Stimulated activated CD4-positive, alpha-beta T cell treated with anti-CD3 and anti-CD28 coated beads, Interleukin-15, amount 100 ng/mL, for 48 hours (primary cell): ENCODE data around the gene ZNF423.

ENCODE experiments used
- DNase-seq, 2 donors: peaks; one replicate each; pipeline ENCODE4 v3.0.0-alpha.2; 2020; ENCODE audit warnings: low read depth in 2 of 2

The ZNF423 gene

GRCh38 chr16:49849037-49849753 is 6.7 kb downstream of the ZNF423 start:
- no peak for DNase-seq

- no peak for DNase-seq
Measured at GRCh38 chr16:49848530-49848929, 7.4 kb downstream of the ZNF423 start.

- no peak for DNase-seq
Measured at GRCh38 chr16:49846800-49847199, 9.1 kb downstream of the ZNF423 start.

- no peak for DNase-seq
Measured at GRCh38 chr16:49844359-49844758, 11.6 kb downstream of the ZNF423 start.

- DNase-seq: no peak
Measured at GRCh38 chr16:49843758-49844157, 12.2 kb downstream of the ZNF423 start.

- no peak for DNase-seq
Measured at GRCh38 chr16:49842972-49843371, 12.9 kb downstream of the ZNF423 start.

- no peak for DNase-seq
Measured at GRCh38 chr16:49839017-49839825, 16.7 kb downstream of the ZNF423 start.

- DNase-seq: no peak
Measured at GRCh38 chr16:49838441-49839016, 17.4 kb downstream of the ZNF423 start.

- no peak for DNase-seq
Measured at GRCh38 chr16:49837688-49838410, 18.1 kb downstream of the ZNF423 start.

GRCh38 chr16:49836668-49837067 is 19.2 kb downstream of the ZNF423 start:
- no peak for DNase-seq

- no peak for DNase-seq
Measured at GRCh38 chr16:49836218-49836617, 19.7 kb downstream of the ZNF423 start.

GRCh38 chr16:49835161-49835777 is 20.6 kb downstream of the ZNF423 start:
- no peak for DNase-seq

- DNase-seq: no peak
Measured at GRCh38 chr16:49834531-49835151, 21.3 kb downstream of the ZNF423 start.

GRCh38 chr16:49833796-49834530 is 21.9 kb downstream of the ZNF423 start:
- DNase-seq: no peak

GRCh38 chr16:49833085-49833484 is 22.8 kb downstream of the ZNF423 start:
- no peak for DNase-seq

GRCh38 chr16:49832177-49832576 is 23.7 kb downstream of the ZNF423 start:
- no peak for DNase-seq

GRCh38 chr16:49830873-49831272 is 25.0 kb downstream of the ZNF423 start:
- no peak for DNase-seq

- no peak for DNase-seq
Measured at GRCh38 chr16:49828533-49829267, 27.2 kb downstream of the ZNF423 start.

- no peak for DNase-seq
Measured at GRCh38 chr16:49827805-49828438, 28.0 kb downstream of the ZNF423 start.
